Loucy (cell line): ENCODE measurements around the gene GLRX2.

Experiments
- EZH2phosphoT487 ChIP-seq: fragments of 200-600 bp; IDR thresholded peaks from 2 replicates; pipeline ENCODE4 v1.6.1; 2018; ENCODE audit warnings: antibody characterized with exemption, mild to moderate bottlenecking, moderate library complexity, borderline replicate concordance
- TF ChIP-seq, protein P1 (sequence below): fragments of 200-600 bp; sonication (generic); conservative IDR thresholded peaks from 2 replicates; pipeline ENCODE4 v1.5.1; 2014; ENCODE audit warnings: mild to moderate bottlenecking, antibody characterized with exemption, low read length

DNA sequence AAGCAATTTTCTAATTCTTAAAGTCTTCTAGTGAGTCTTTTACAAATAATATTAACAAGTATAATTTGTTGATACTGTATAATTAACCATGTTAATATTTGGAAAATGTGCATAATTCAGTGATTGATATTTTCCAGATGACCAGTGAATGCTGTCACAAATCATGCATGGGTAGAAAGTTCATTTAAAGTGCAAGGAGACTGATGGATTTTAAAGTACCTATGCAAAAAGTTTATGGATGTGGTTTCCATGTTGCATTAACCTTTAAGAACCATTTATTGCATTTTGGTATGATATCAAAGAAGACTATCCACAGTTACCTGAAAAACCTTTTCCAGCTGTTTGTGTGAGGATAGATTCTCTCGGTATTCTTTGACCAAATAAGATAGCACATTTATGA is 39.8 kb upstream of the GLRX2 start:
- TF ChIP-seq, protein P1, sequence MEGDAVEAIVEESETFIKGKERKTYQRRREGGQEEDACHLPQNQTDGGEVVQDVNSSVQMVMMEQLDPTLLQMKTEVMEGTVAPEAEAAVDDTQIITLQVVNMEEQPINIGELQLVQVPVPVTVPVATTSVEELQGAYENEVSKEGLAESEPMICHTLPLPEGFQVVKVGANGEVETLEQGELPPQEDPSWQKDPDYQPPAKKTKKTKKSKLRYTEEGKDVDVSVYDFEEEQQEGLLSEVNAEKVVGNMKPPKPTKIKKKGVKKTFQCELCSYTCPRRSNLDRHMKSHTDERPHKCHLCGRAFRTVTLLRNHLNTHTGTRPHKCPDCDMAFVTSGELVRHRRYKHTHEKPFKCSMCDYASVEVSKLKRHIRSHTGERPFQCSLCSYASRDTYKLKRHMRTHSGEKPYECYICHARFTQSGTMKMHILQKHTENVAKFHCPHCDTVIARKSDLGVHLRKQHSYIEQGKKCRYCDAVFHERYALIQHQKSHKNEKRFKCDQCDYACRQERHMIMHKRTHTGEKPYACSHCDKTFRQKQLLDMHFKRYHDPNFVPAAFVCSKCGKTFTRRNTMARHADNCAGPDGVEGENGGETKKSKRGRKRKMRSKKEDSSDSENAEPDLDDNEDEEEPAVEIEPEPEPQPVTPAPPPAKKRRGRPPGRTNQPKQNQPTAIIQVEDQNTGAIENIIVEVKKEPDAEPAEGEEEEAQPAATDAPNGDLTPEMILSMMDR, result no peak
- TF ChIP-seq EZH2phosphoT487, result no peak
